H9 (cell line): Measurements from ENCODE around the gene NHSL1. TPM values are rescaled to one million over a fixed set of nuclear protein-coding genes. Genes with fewer than 3 reads are reported as not detected.

Experiments used
- DNase-seq: peaks from one replicate; pipeline ENCODE4 v3.0.0-alpha.2; 2017
- H2AFZ ChIP-seq: one replicate; pipeline ENCODE4 v1.6.1; 2013; ENCODE audit warnings: mild to moderate bottlenecking, low read length, control low read depth, moderate library complexity
- H2AK5ac ChIP-seq: 2 replicates; pipeline ENCODE4 v1.6.1; 2013; ENCODE audit warnings: low read length, control low read depth, mixed read lengths; ENCODE audit not compliant: insufficient read length
- H2BK120ac ChIP-seq: one replicate; pipeline ENCODE4 v1.6.1; 2013; ENCODE audit warnings: low read depth, mild to moderate bottlenecking, low read length, control low read depth, inconsistent platforms; ENCODE audit not compliant: poor library complexity, severe bottlenecking
- H2BK12ac ChIP-seq: 2 replicates; pipeline ENCODE4 v1.6.1; 2013; ENCODE audit warnings: low read length, control low read depth, mixed read lengths, low read depth; ENCODE audit not compliant: insufficient read length
- H2BK15ac ChIP-seq: 2 replicates; pipeline ENCODE4 v1.6.1; 2013; ENCODE audit warnings: low read depth, low read length, control low read depth
- H2BK20ac ChIP-seq: one replicate; pipeline ENCODE4 v1.6.1; 2013; ENCODE audit warnings: low read depth, mild to moderate bottlenecking, low read length, control low read depth, inconsistent platforms; ENCODE audit not compliant: poor library complexity, severe bottlenecking
- H2BK5ac ChIP-seq: 2 replicates; pipeline ENCODE4 v1.6.1; 2013; ENCODE audit warnings: low read length, control low read depth, mixed read lengths; ENCODE audit not compliant: insufficient read length
- H3K14ac ChIP-seq: 2 replicates; pipeline ENCODE4 v1.6.1; 2013; ENCODE audit warnings: low read length, control low read depth; ENCODE audit not compliant: insufficient read depth
- H3K18ac ChIP-seq: 2 replicates; pipeline ENCODE4 v1.6.1; 2013; ENCODE audit warnings: low read depth, mild to moderate bottlenecking, mixed read lengths, low read length, control low read depth; ENCODE audit not compliant: insufficient read length
- H3K23ac ChIP-seq: 2 replicates; pipeline ENCODE4 v1.6.1; 2013; ENCODE audit warnings: low read length, control low read depth, mixed read lengths, low read depth; ENCODE audit not compliant: insufficient read length
- H3K23me2 ChIP-seq: 2 replicates; pipeline ENCODE4 v1.6.1; 2013; ENCODE audit warnings: low read depth, mild to moderate bottlenecking, mixed read lengths, low read length, control low read depth; ENCODE audit not compliant: insufficient read length, poor library complexity, severe bottlenecking
- H3K27ac ChIP-seq: 2 replicates; pipeline ENCODE4 v1.5.1; 2013; ENCODE audit warnings: low read length, control low read depth, mixed read lengths, low read depth; ENCODE audit not compliant: insufficient read length
- H3K27me3 ChIP-seq: 2 replicates; pipeline ENCODE4 v1.6.1; 2013; ENCODE audit warnings: low read length, control low read depth, inconsistent platforms; ENCODE audit not compliant: insufficient read depth
- H3K4ac ChIP-seq: 2 replicates; pipeline ENCODE4 v1.6.1; 2013; ENCODE audit warnings: low read depth, mild to moderate bottlenecking, control low read depth, inconsistent platforms, low read length, moderate library complexity
- H3K4me1 ChIP-seq: 2 replicates; pipeline ENCODE4 v1.6.1; 2013; ENCODE audit warnings: low read length, control low read depth, inconsistent platforms; ENCODE audit not compliant: insufficient read depth
- H3K4me2 ChIP-seq: 2 replicates; pipeline ENCODE4 v1.6.1; 2013; ENCODE audit warnings: low read length, control low read depth, mixed read lengths; ENCODE audit not compliant: insufficient read length, insufficient read depth
- H3K56ac ChIP-seq: 2 replicates; pipeline ENCODE4 v1.6.1; 2013; ENCODE audit warnings: low read depth, mild to moderate bottlenecking, mixed read lengths, low read length, control low read depth; ENCODE audit not compliant: insufficient read length
- H3K79me1 ChIP-seq: 2 replicates; pipeline ENCODE4 v1.6.1; 2013; ENCODE audit warnings: low read depth, mild to moderate bottlenecking, moderate library complexity, low read length, control low read depth, inconsistent platforms; ENCODE audit not compliant: insufficient read depth, poor library complexity, severe bottlenecking
- H3K79me2 ChIP-seq: 2 replicates; pipeline ENCODE4 v1.6.1; 2013; ENCODE audit warnings: low read length, control low read depth, inconsistent platforms; ENCODE audit not compliant: insufficient read depth
- H3K9ac ChIP-seq: 2 replicates; pipeline ENCODE4 v1.6.1; 2013; ENCODE audit warnings: low read length, control low read depth, mixed read lengths; ENCODE audit not compliant: insufficient read length; ENCODE audit errors: extremely low read depth
- H3K9me3 ChIP-seq: one replicate; pipeline ENCODE4 v1.6.1; 2013; ENCODE audit warnings: low read depth, low read length, inconsistent platforms; ENCODE audit not compliant: control insufficient read depth
- H3T11ph ChIP-seq: one replicate; pipeline ENCODE4 v1.6.1; 2013; ENCODE audit warnings: mild to moderate bottlenecking, low read length, control low read depth, inconsistent platforms
- H4K20me1 ChIP-seq: one replicate; pipeline ENCODE4 v1.6.1; 2013; ENCODE audit not compliant: control insufficient read depth, insufficient read length, insufficient read depth
- H4K5ac ChIP-seq: 2 replicates; pipeline ENCODE4 v1.6.1; 2013; ENCODE audit warnings: low read depth, mild to moderate bottlenecking, mixed read lengths, low read length, control low read depth; ENCODE audit not compliant: insufficient read length
- H4K8ac ChIP-seq: replicated peaks from 2 replicates; pipeline ENCODE4 v1.6.1; 2013; ENCODE audit warnings: low read length, control low read depth, mixed read lengths, low read depth; ENCODE audit not compliant: insufficient read length
- H4K91ac ChIP-seq: 2 replicates; pipeline ENCODE4 v1.6.1; 2013; ENCODE audit warnings: low read depth, mild to moderate bottlenecking, moderate library complexity, mixed read lengths, low read length, control low read depth; ENCODE audit not compliant: insufficient read length
- H3K27ac Mint-ChIP-seq, 3 experiments: 2 replicates in 2 of 3; 3 replicates in 1 of 3; pipeline ENCODE4 v1.8.0; 2020 to 2021; ENCODE audit warnings: mixed read lengths in 3 of 3, mild to moderate bottlenecking in 1 of 3, moderate library complexity in 1 of 3
- H3K27me3 Mint-ChIP-seq: 2 replicates; pipeline ENCODE4 v1.8.0; 2021; ENCODE audit warnings: low read depth, mild to moderate bottlenecking, moderate library complexity, mixed read lengths
- H3K36me3 Mint-ChIP-seq, 3 experiments: 2 replicates in 2 of 3; 3 replicates in 1 of 3; pipeline ENCODE4 v1.8.0; 2020 to 2021; ENCODE audit warnings: low read depth in 3 of 3, mixed read lengths in 3 of 3; ENCODE audit not compliant: insufficient read depth in 1 of 3
- H3K4me1 Mint-ChIP-seq, 2 experiments: 2 replicates each; pipeline ENCODE4 v1.8.0; 2020; ENCODE audit warnings: mixed read lengths in 2 of 2
- H3K4me3 Mint-ChIP-seq, 2 experiments: 2 replicates in 1 of 2; 3 replicates in 1 of 2; pipeline ENCODE4 v1.8.0; 2020 to 2021; ENCODE audit warnings: mild to moderate bottlenecking in 2 of 2, mixed read lengths in 2 of 2, moderate library complexity in 1 of 2
- H3K9me3 Mint-ChIP-seq, 2 experiments: 2 replicates in 1 of 2; 3 replicates in 1 of 2; pipeline ENCODE4 v1.8.0; 2020; ENCODE audit warnings: mild to moderate bottlenecking in 2 of 2, mixed read lengths in 2 of 2, moderate library complexity in 1 of 2
- CTCF ChIP-seq: fragments of 200-600 bp; sonication (generic); conservative IDR thresholded peaks from 3 replicates; pipeline ENCODE4 v1.8.0; 2021; ENCODE audit warnings: antibody characterized with exemption, mild to moderate bottlenecking
- total RNA-seq: library from RNA; stranded (reverse); gene quantifications from 2 replicates; pipeline ENCODE4 v1.2.1, GENCODE V29; 2021

Gene NHSL1
- total RNA-seq, 1 experiment from 2014 or later, result 28.7 TPM

DNA sequence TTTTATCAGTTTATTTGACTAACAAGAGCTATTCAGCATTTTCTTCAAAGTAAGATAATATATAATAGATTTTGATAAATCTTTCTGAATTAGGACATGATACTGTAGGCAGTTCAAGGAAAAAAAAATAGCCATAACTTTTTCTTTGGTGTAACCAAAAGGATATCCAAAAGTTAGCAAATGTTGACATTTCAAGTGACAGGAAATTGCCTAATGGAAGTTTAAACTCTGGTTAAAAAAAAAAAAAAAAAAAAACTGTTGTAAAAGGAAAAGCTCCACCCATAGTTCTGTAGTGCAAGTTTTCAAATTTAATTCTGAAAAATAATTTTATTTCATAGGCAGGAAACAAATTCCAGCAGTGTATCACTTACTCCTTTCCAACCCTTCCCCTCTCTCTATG, 76.4 kb downstream of the NHSL1 start:
- no peaks in the 10 kb centered on the region for H3K4me1 ChIP-seq
- no peak overlapping the region for H4K91ac ChIP-seq
- H3K4ac ChIP-seq, result no peak overlapping the region
- no peaks in the 10 kb centered on the region for H3K9me3 ChIP-seq
- Mint-ChIP-seq H3K27ac (no peak overlapping the region), H3K4me1 (no peaks in the 10 kb centered on the region), H3K27me3 (no peaks in the 10 kb centered on the region), H3K4me3 (no peak overlapping the region), H3K9me3 (no peaks in the 10 kb centered on the region; a peak in 1 of 5 replicates), H3K36me3 (peaks cover 19 to 50% (median 29%) of the 10 kb centered on the region in 3 experiments)
- no peak overlapping the region for H3K56ac ChIP-seq
- H3K18ac ChIP-seq, result no peak overlapping the region
- H3K79me1 ChIP-seq, result no peaks in the 10 kb centered on the region
- no peaks in the 10 kb centered on the region for H3K27me3 ChIP-seq
- H2BK5ac ChIP-seq, result no peak overlapping the region
- no peak for TF ChIP-seq CTCF
- DNase-seq, result no peak
- H2BK120ac ChIP-seq, result no peak overlapping the region
- H3K9ac ChIP-seq, result no peak overlapping the region
- H3K27ac ChIP-seq, result no peak overlapping the region
- no peak overlapping the region for H3K14ac ChIP-seq
- H3K23ac ChIP-seq, result no peak overlapping the region
- no peaks in the 10 kb centered on the region for H3K23me2 ChIP-seq
- no peaks in the 10 kb centered on the region for H3K79me2 ChIP-seq
- no peak overlapping the region for H3T11ph ChIP-seq
- H3K4me2 ChIP-seq, result no peak overlapping the region
- no peak overlapping the region for H2AFZ ChIP-seq
- H4K5ac ChIP-seq, result no peak overlapping the region
- H2BK12ac ChIP-seq, result no peak overlapping the region
- H2AK5ac ChIP-seq, result no peak overlapping the region
- H2BK15ac ChIP-seq, result no peak overlapping the region
- no peak overlapping the region for H2BK20ac ChIP-seq
- H4K20me1 ChIP-seq, result no peaks in the 10 kb centered on the region
- no peak overlapping the region for H4K8ac ChIP-seq
